ENCODE data around the gene GBA2. TPM values are rescaled to one million over a fixed set of nuclear protein-coding genes. Genes with fewer than 3 reads are reported as not detected.

GBA2 gene
- polyA plus RNA-seq, 4 donors = 63.4 to 176 (median 136) TPM

- Histone ChIP-seq H3K36me3 (ENCODE audit: control insufficient read depth in 3 of 3, insufficient read depth in 2 of 3, low read depth in 1 of 3, low read length in 3 of 3) (peaks cover 19 to 59% (median 38%) of the 10 kb centered on the region in 3 donors), H3K27ac (ENCODE audit: low read depth in 1 of 3, low read length in 2 of 3) (no peak overlapping the region), H3K4me1 (ENCODE audit: control insufficient read depth in 3 of 3, insufficient read depth in 2 of 3, low read depth in 1 of 3, low read length in 2 of 3) (peaks cover 0 to 11% (median 7%) of the 10 kb centered on the region in 3 donors), H3K27me3 (ENCODE audit: control insufficient read depth in 3 of 3, insufficient read depth in 3 of 3, low read length in 3 of 3) (no peaks in the 10 kb centered on the region), H3K4me3 (ENCODE audit: low read depth in 1 of 3, low read length in 3 of 3) (no peak overlapping the region), H3K9me3 (ENCODE audit: control insufficient read depth in 2 of 2, insufficient read depth in 1 of 2, low read depth in 1 of 2, low read length in 1 of 2) (no peaks in the 10 kb centered on the region)
- FAIRE-seq = no peak
- no peak for DNase-seq
- 56 to 63% (median 62%) methylated on average over 2 of the region's 2 CpGs for WGBS, 3 donors
Observed at GRCh38 chr9:35743452-35743851, 5.6 kb downstream of the GBA2 start.

- Histone ChIP-seq H3K4me3 (ENCODE audit: low read depth in 1 of 3, low read length in 3 of 3) (no peak overlapping the region), H3K4me1 (ENCODE audit: control insufficient read depth in 3 of 3, insufficient read depth in 2 of 3, low read depth in 1 of 3, low read length in 2 of 3) (peaks cover 0 to 7% (median 1%) of the 10 kb centered on the region in 3 donors), H3K27ac (ENCODE audit: low read depth in 1 of 3, low read length in 2 of 3) (no peak overlapping the region), H3K36me3 (ENCODE audit: control insufficient read depth in 3 of 3, insufficient read depth in 2 of 3, low read depth in 1 of 3, low read length in 3 of 3) (peaks cover 28 to 75% (median 54%) of the 10 kb centered on the region in 3 donors), H3K27me3 (ENCODE audit: control insufficient read depth in 3 of 3, insufficient read depth in 3 of 3, low read length in 3 of 3) (no peaks in the 10 kb centered on the region), H3K9me3 (ENCODE audit: control insufficient read depth in 2 of 2, insufficient read depth in 1 of 2, low read depth in 1 of 2, low read length in 1 of 2) (no peaks in the 10 kb centered on the region)
- 82 to 83% (median 83%) methylated on average over 7 of the region's 7 CpGs for WGBS, 3 donors
- no peak for FAIRE-seq
- peak in 1 of 2 donors; percentile 43 for DNase-seq
Observed at GRCh38 chr9:35741740-35742139, 7.3 kb downstream of the GBA2 start.

GRCh38 chr9:35740243-35740642 is 8.8 kb downstream of the GBA2 start:
- Histone ChIP-seq H3K9me3 (ENCODE audit: control insufficient read depth in 2 of 2, insufficient read depth in 1 of 2, low read depth in 1 of 2, low read length in 1 of 2) (no peaks in the 10 kb centered on the region), H3K27me3 (ENCODE audit: control insufficient read depth in 3 of 3, insufficient read depth in 3 of 3, low read length in 3 of 3) (no peaks in the 10 kb centered on the region), H3K27ac (ENCODE audit: low read depth in 1 of 3, low read length in 2 of 3) (no peak overlapping the region), H3K4me3 (ENCODE audit: low read depth in 1 of 3, low read length in 3 of 3) (no peak overlapping the region), H3K4me1 (ENCODE audit: control insufficient read depth in 3 of 3, insufficient read depth in 2 of 3, low read depth in 1 of 3, low read length in 2 of 3) (no peaks in the 10 kb centered on the region), H3K36me3 (ENCODE audit: control insufficient read depth in 3 of 3, insufficient read depth in 2 of 3, low read depth in 1 of 3, low read length in 3 of 3) (peaks cover 28 to 87% (median 55%) of the 10 kb centered on the region in 3 donors)
- no peak for FAIRE-seq
- WGBS, 3 donors = 79 to 92% (median 87%) methylated on average over 6 of the region's 6 CpGs
- no peak for DNase-seq

GRCh38 chr9:35738924-35739323 is 10.1 kb downstream of the GBA2 start:
- H3K4me3 ChIP-seq (ENCODE audit: low read depth in 1 of 3, low read length in 3 of 3) = no peak overlapping the region
- H3K9me3 ChIP-seq (ENCODE audit: control insufficient read depth in 2 of 2, insufficient read depth in 1 of 2, low read depth in 1 of 2, low read length in 1 of 2) = no peaks in the 10 kb centered on the region
- WGBS, 3 donors = 81 to 89% (median 87%) methylated on average over 7 of the region's 7 CpGs
- H3K27ac ChIP-seq (ENCODE audit: low read depth in 1 of 3, low read length in 2 of 3) = no peak overlapping the region
- DNase-seq (no peak), FAIRE-seq (no peak)
- peaks cover 0 to 2% (median 0%) of the 10 kb centered on the region in 3 donors for H3K4me1 ChIP-seq (ENCODE audit: control insufficient read depth in 3 of 3, insufficient read depth in 2 of 3, low read depth in 1 of 3, low read length in 2 of 3)
- peaks cover 28 to 79% (median 58%) of the 10 kb centered on the region in 3 donors for H3K36me3 ChIP-seq (ENCODE audit: control insufficient read depth in 3 of 3, insufficient read depth in 2 of 3, low read depth in 1 of 3, low read length in 3 of 3)
- H3K27me3 ChIP-seq (ENCODE audit: control insufficient read depth in 3 of 3, insufficient read depth in 3 of 3, low read length in 3 of 3) = no peaks in the 10 kb centered on the region

GRCh38 chr9:35738186-35738585 is 10.8 kb downstream of the GBA2 start:
- no peaks in the 10 kb centered on the region for H3K9me3 ChIP-seq (ENCODE audit: control insufficient read depth in 2 of 2, insufficient read depth in 1 of 2, low read depth in 1 of 2, low read length in 1 of 2)
- H3K27me3 ChIP-seq (ENCODE audit: control insufficient read depth in 3 of 3, insufficient read depth in 3 of 3, low read length in 3 of 3) = no peaks in the 10 kb centered on the region
- DNase-seq = no peak
- H3K36me3 ChIP-seq (ENCODE audit: control insufficient read depth in 3 of 3, insufficient read depth in 2 of 3, low read depth in 1 of 3, low read length in 3 of 3) = peaks cover 22 to 76% (median 57%) of the 10 kb centered on the region in 3 donors
- no peak overlapping the region for H3K4me3 ChIP-seq (ENCODE audit: low read depth in 1 of 3, low read length in 3 of 3)
- 84 to 87% (median 86%) methylated on average over 4 of the region's 4 CpGs for WGBS, 3 donors
- H3K27ac ChIP-seq (ENCODE audit: low read depth in 1 of 3, low read length in 2 of 3) = no peak overlapping the region
- no peak for FAIRE-seq
- peaks cover 0 to 8% (median 0%) of the 10 kb centered on the region in 3 donors for H3K4me1 ChIP-seq (ENCODE audit: control insufficient read depth in 3 of 3, insufficient read depth in 2 of 3, low read depth in 1 of 3, low read length in 2 of 3)

GRCh38 chr9:35737143-35737542 is 11.9 kb downstream of the GBA2 start:
- DNase-seq = no peak
- Histone ChIP-seq H3K9me3 (ENCODE audit: control insufficient read depth in 2 of 2, insufficient read depth in 1 of 2, low read depth in 1 of 2, low read length in 1 of 2) (no peaks in the 10 kb centered on the region), H3K27ac (ENCODE audit: low read depth in 1 of 3, low read length in 2 of 3) (no peak overlapping the region), H3K36me3 (ENCODE audit: control insufficient read depth in 3 of 3, insufficient read depth in 2 of 3, low read depth in 1 of 3, low read length in 3 of 3) (peaks cover 20 to 72% (median 52%) of the 10 kb centered on the region in 3 donors), H3K4me3 (ENCODE audit: low read depth in 1 of 3, low read length in 3 of 3) (no peak overlapping the region), H3K4me1 (ENCODE audit: control insufficient read depth in 3 of 3, insufficient read depth in 2 of 3, low read depth in 1 of 3, low read length in 2 of 3) (peaks cover 0 to 8% (median 0%) of the 10 kb centered on the region in 3 donors), H3K27me3 (ENCODE audit: control insufficient read depth in 3 of 3, insufficient read depth in 3 of 3, low read length in 3 of 3) (no peaks in the 10 kb centered on the region)
- 79 to 83% (median 82%) methylated on average over 7 of the region's 7 CpGs for WGBS, 3 donors
- no peak for FAIRE-seq

- FAIRE-seq (no peak), DNase-seq (peak; percentile 84 to 87)
- no peak overlapping the region for H3K4me3 ChIP-seq (ENCODE audit: low read depth in 1 of 3, low read length in 3 of 3)
- peak overlapping the region in 2 of 3 donors; percentile 2 to 28 for H3K27ac ChIP-seq (ENCODE audit: low read depth in 1 of 3, low read length in 2 of 3)
- no peaks in the 10 kb centered on the region for H3K9me3 ChIP-seq (ENCODE audit: control insufficient read depth in 2 of 2, insufficient read depth in 1 of 2, low read depth in 1 of 2, low read length in 1 of 2)
- 19 to 40% (median 28%) methylated on average over 4 to 5 of the region's 5 CpGs for whole genome bisulfite sequencing, 3 donors
- no peaks in the 10 kb centered on the region for H3K27me3 ChIP-seq (ENCODE audit: control insufficient read depth in 3 of 3, insufficient read depth in 3 of 3, low read length in 3 of 3)
- H3K4me1 ChIP-seq (ENCODE audit: control insufficient read depth in 3 of 3, insufficient read depth in 2 of 3, low read depth in 1 of 3, low read length in 2 of 3) = peaks cover 0 to 8% (median 0%) of the 10 kb centered on the region in 3 donors
- H3K36me3 ChIP-seq (ENCODE audit: control insufficient read depth in 3 of 3, insufficient read depth in 2 of 3, low read depth in 1 of 3, low read length in 3 of 3) = peaks cover 17 to 63% (median 44%) of the 10 kb centered on the region in 3 donors
Observed at GRCh38 chr9:35736201-35736633, 12.8 kb downstream of the GBA2 start.

- peaks cover 9 to 29% (median 11%) of the 10 kb centered on the region in 3 donors for H3K4me1 ChIP-seq (ENCODE audit: control insufficient read depth in 3 of 3, insufficient read depth in 2 of 3, low read depth in 1 of 3, low read length in 2 of 3)
Observed at GRCh38 chr9:35734096-35734495, 14.9 kb downstream of the GBA2 start.

More at GRCh38 chr9:35734096-35734495, 14.9 kb downstream of the GBA2 start:
- Histone ChIP-seq H3K9me3 (ENCODE audit: control insufficient read depth in 2 of 2, insufficient read depth in 1 of 2, low read depth in 1 of 2, low read length in 1 of 2) (no peaks in the 10 kb centered on the region), H3K36me3 (ENCODE audit: control insufficient read depth in 3 of 3, insufficient read depth in 2 of 3, low read depth in 1 of 3, low read length in 3 of 3) (peaks cover 11 to 44% (median 30%) of the 10 kb centered on the region in 3 donors), H3K27me3 (ENCODE audit: control insufficient read depth in 3 of 3, insufficient read depth in 3 of 3, low read length in 3 of 3) (no peaks in the 10 kb centered on the region), H3K4me3 (ENCODE audit: low read depth in 1 of 3, low read length in 3 of 3) (no peak overlapping the region), H3K27ac (ENCODE audit: low read depth in 1 of 3, low read length in 2 of 3) (no peak overlapping the region)
- DNase-seq (no peak), FAIRE-seq (no peak)
- WGBS, 3 donors = 87 to 94% (median 94%) methylated on average over 3 of the region's 3 CpGs

Data from small intestine (tissue), 7 donors.